Type B pancreatic cell (in vitro differentiated cells): ENCODE measurements around the gene LIMA1. TPM values are rescaled to one million over a fixed set of nuclear protein-coding genes. Genes with fewer than 3 reads are reported as not detected.

Source experiments
- microRNA-seq: library from miRNA; unstranded; fragments of <30 nt; microRNA quantifications from one replicate; pipeline ENCODE4, GENCODE V29; 2020
- total RNA-seq: library from RNA; stranded (reverse); gene quantifications from 2 replicates; pipeline ENCODE4 v1.2.1, GENCODE V29; 2021; ENCODE audit warnings: low replicate concordance

The LIMA1 gene
- total RNA-seq, 1 donor from 2014 or later: 54.4 TPM

Small RNA genes within 50 kb of the gene (microRNA-seq; reads per million reads assigned to microRNA genes)
- gene MIR1293: not detected

Other genes with a start within 250 kb of the LIMA1 start
- 5.5 and 18.1 TPM in 2 replicates for gene ASIC1, start 225.9 kb downstream of the LIMA1 start, total RNA-seq
- gene SMARCD1, start 198.2 kb downstream of the LIMA1 start, total RNA-seq: 55.0 and 100 TPM in 2 replicates
- gene GPD1, start 179.5 kb downstream of the LIMA1 start, total RNA-seq: 9.0 and 12.5 TPM in 2 replicates
- gene COX14, start 171.3 kb downstream of the LIMA1 start, total RNA-seq: 42.6 and 55.2 TPM in 2 replicates
- gene CERS5, start 116.2 kb downstream of the LIMA1 start, total RNA-seq: 32.5 and 59.7 TPM in 2 replicates
- not detected in 2 replicates for gene FAM186A, start 113.1 kb upstream of the LIMA1 start, total RNA-seq
- 50.5 and 55.3 TPM in 2 replicates for gene LARP4, start 117.4 kb upstream of the LIMA1 start, total RNA-seq
- gene DIP2B, start 221.5 kb upstream of the LIMA1 start, total RNA-seq: 27.2 and 28.6 TPM in 2 replicates